GM12892 (cell line): ENCODE results near the gene QKI.

Experiments
- DNase-seq: peaks from one replicate; pipeline ENCODE4 v3.0.0; 2011; ENCODE audit not compliant: insufficient read length
- FAIRE-seq: peaks from 2 replicates; lab custom pipeline; 2011; peaks lifted over from hg19 to GRCh38; lab: Jason Lieb, UNC
- POLR2A ChIP-seq: IDR thresholded peaks from 2 replicates; pipeline ENCODE4 v1.6.1; 2011; ENCODE audit warnings: low read depth, low read length, control low read depth
- POLR2AphosphoS5 ChIP-seq: IDR thresholded peaks from 2 replicates; pipeline ENCODE4 v1.6.1; 2011; ENCODE audit warnings: low read depth, low read length, control low read depth
- TAF1 ChIP-seq: IDR thresholded peaks from 2 replicates; pipeline ENCODE4 v1.6.1; 2011; ENCODE audit warnings: low read depth, mild to moderate bottlenecking, control low read depth, low read length, borderline replicate concordance

The QKI gene

DNA sequence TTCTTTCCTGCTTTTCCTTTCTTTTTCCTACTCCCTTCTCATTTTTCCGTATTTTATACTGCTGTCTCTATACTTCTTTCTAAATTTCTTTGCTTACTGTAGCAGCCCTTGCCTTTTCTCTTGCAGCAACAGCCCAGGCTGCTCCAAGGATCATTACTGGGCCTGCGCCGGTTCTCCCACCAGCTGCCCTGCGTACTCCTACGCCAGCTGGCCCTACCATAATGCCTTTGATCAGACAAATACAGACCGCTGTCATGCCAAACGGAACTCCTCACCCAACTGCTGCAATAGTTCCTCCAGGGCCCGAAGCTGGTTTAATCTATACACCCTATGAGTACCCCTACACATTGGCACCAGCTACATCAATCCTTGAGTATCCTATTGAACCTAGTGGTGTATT, 148.8 kb downstream of the QKI start:
- no peak for DNase-seq
- TF ChIP-seq POLR2AphosphoS5 = no peak
- no peak for FAIRE-seq

GRCh38 chr6:163564534-163564933, 150.0 kb downstream of the QKI start:
- FAIRE-seq (no peak), DNase-seq (no peak)
- TF ChIP-seq TAF1 (no peak), POLR2A (no peak), POLR2AphosphoS5 (no peak)

GRCh38 chr6:163565140-163565539, 150.6 kb downstream of the QKI start:
- no peak for DNase-seq
- TF ChIP-seq POLR2A (no peak), POLR2AphosphoS5 (no peak), TAF1 (no peak)
- FAIRE-seq = no peak

DNA sequence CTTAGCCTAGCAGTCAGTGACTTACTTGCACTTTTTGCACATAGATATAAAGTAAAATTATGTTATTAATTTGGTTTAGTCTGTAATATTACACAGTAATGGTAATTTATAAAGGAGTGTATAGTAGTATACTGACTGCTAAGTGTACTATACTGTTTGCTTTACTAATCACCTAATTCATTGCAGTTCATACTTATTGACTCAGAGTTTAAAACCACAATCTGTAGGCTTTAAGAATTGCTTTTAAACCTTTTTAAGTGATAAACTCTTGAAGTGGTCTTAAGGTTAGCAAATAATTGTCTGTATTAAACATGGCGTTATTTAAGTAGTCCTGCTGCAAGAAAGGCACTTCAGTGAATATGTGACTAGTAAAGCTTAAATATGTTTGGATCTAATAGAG, 151.5 kb downstream of the QKI start:
- FAIRE-seq = no peak
- TF ChIP-seq POLR2AphosphoS5 (no peak), TAF1 (no peak), POLR2A (no peak)
- DNase-seq = no peak

GRCh38 chr6:163568275-163568674, 153.8 kb downstream of the QKI start:
- FAIRE-seq = no peak
- TF ChIP-seq TAF1 (no peak), POLR2AphosphoS5 (no peak), POLR2A (no peak)

GRCh38 chr6:163570579-163571231, 156.2 kb downstream of the QKI start:
- TF ChIP-seq POLR2A (no peak), TAF1 (no peak), POLR2AphosphoS5 (no peak)
- DNase-seq (no peak), FAIRE-seq (no peak)

More at GRCh38 chr6:163568275-163568674, 153.8 kb downstream of the QKI start:
- DNase-seq = no peak

DNA sequence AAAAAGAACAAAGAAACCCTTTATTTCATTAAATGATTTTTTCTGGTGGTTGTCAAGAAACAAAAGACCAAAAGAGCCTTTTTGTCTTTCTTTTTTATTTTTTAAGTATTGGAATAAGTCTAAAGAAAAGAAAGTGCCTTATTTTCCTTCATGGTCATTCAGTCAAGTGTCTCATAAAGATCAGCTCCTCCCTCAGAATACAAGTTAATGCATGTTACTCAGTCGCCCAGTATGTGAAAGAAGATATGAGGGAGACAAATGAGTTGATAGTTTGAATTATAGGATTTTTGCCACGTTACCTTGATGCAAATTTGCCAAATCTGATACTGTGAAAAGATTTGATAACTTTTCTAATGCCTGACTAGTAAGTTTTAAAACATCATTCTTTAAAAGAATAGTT, 157.2 kb downstream of the QKI start:
- no peak for FAIRE-seq

DNA sequence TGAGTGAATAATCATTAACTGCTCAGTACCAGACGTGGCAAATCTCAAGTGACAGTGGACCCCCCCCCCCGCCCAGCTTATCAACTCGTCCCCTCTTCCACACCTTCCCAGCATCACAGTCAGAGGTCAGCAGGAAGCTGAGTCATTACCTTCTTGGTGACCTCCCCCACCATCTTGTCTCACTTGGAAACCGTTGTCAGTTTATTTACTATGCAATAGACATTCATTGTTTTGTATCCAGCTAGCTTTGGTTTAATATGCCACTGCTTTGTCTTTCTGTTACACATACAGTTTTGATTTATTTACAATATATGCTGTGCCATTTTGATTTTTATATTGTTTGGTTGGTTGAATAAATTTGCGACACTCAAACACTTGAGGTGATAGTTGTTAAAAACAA, 158.1 kb downstream of the QKI start:
- TF ChIP-seq POLR2A (no peak), TAF1 (no peak), POLR2AphosphoS5 (no peak)
- DNase-seq (no peak), FAIRE-seq (no peak)

More for the DNA sequence above, 157.2 kb downstream of the QKI start:
- TF ChIP-seq POLR2AphosphoS5 = no peak
- no peak for TF ChIP-seq POLR2A
- no peak for TF ChIP-seq TAF1
- DNase-seq = no peak

- no peak for DNase-seq
- FAIRE-seq = no peak
- TF ChIP-seq TAF1 (no peak), POLR2AphosphoS5 (no peak), POLR2A (no peak)
Observed at GRCh38 chr6:163573503-163574179, 159.1 kb downstream of the QKI start.

- no peak for DNase-seq
- FAIRE-seq = no peak
- TF ChIP-seq POLR2AphosphoS5 (no peak), POLR2A (no peak), TAF1 (no peak)
Observed at GRCh38 chr6:163576114-163576513, 161.6 kb downstream of the QKI start.

DNA sequence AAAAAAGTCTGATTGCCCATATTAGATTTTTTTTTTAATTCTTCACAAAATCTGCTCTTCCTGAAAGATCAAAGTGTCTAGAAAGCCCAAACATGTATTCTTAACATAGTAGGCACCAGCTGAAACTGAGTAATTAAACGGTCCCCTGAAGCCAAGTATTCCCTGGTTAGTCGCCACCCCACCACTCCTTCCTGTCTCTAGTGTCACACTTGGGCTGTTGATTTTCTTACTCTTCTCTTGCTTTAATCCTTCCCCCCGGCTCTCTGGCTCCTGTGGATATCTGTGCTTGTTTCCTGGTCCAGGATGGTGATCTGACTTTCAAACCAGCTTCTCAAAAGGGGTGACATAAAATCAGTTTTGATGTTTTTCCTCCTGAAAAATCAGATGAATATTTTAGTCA, 162.9 kb downstream of the QKI start:
- TF ChIP-seq POLR2A (no peak), POLR2AphosphoS5 (no peak), TAF1 (no peak)
- FAIRE-seq (no peak), DNase-seq (no peak)
